ENCODE measurements around the gene PLGRKT. TPM values are rescaled to one million over a fixed set of nuclear protein-coding genes. Genes with fewer than 3 reads are reported as not detected.

The PLGRKT gene
- total and polyA plus RNA-seq, 4 donors, result 4.1 to 11.3 (median 7.2) TPM

GRCh38 chr9:5485378-5486085, 47.8 kb upstream of the PLGRKT start:
- Histone ChIP-seq H3K9me3 (ENCODE audit: control insufficient read depth in 4 of 4, low read length in 3 of 4) (no peaks in the 10 kb centered on the region), H3K27ac (ENCODE audit: low read depth in 1 of 2, low read length in 2 of 2) (no peak overlapping the region), H3K4me3 (ENCODE audit: low read depth in 1 of 3, low read length in 3 of 3) (no peak overlapping the region), H3K4me1 (ENCODE audit: control insufficient read depth in 4 of 4, insufficient read depth in 4 of 4, low read length in 3 of 4) (no peaks in the 10 kb centered on the region), H3K27me3 (ENCODE audit: control insufficient read depth in 4 of 4, insufficient read depth in 4 of 4, low read length in 3 of 4) (no peaks in the 10 kb centered on the region), H3K36me3 (ENCODE audit: control insufficient read depth in 4 of 4, insufficient read depth in 3 of 4, low read depth in 1 of 4, low read length in 3 of 4) (no peaks in the 10 kb centered on the region), H3K9ac (ENCODE audit: low read depth in 1 of 2, low read length in 2 of 2) (no peak overlapping the region)
- peak; percentile 29 to 51 for TF ChIP-seq HNF4A (conservative IDR thresholded peaks at IDR 0.05)
- TF ChIP-seq, protein P1, sequence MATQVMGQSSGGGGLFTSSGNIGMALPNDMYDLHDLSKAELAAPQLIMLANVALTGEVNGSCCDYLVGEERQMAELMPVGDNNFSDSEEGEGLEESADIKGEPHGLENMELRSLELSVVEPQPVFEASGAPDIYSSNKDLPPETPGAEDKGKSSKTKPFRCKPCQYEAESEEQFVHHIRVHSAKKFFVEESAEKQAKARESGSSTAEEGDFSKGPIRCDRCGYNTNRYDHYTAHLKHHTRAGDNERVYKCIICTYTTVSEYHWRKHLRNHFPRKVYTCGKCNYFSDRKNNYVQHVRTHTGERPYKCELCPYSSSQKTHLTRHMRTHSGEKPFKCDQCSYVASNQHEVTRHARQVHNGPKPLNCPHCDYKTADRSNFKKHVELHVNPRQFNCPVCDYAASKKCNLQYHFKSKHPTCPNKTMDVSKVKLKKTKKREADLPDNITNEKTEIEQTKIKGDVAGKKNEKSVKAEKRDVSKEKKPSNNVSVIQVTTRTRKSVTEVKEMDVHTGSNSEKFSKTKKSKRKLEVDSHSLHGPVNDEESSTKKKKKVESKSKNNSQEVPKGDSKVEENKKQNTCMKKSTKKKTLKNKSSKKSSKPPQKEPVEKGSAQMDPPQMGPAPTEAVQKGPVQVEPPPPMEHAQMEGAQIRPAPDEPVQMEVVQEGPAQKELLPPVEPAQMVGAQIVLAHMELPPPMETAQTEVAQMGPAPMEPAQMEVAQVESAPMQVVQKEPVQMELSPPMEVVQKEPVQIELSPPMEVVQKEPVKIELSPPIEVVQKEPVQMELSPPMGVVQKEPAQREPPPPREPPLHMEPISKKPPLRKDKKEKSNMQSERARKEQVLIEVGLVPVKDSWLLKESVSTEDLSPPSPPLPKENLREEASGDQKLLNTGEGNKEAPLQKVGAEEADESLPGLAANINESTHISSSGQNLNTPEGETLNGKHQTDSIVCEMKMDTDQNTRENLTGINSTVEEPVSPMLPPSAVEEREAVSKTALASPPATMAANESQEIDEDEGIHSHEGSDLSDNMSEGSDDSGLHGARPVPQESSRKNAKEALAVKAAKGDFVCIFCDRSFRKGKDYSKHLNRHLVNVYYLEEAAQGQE (IDR thresholded peaks at IDR 0.05), result no peak
- TF ChIP-seq SP1 (IDR thresholded peaks at IDR 0.05), result peak; percentile 41
- TF ChIP-seq GABPA (IDR thresholded peaks at IDR 0.05 in 1 of 2, conservative IDR thresholded peaks at IDR 0.05 in 1 of 2), result peak in 1 of 2 donors; percentile 15
- DNase-seq (ENCODE audit: low spot score), result no peak
- 61% methylated on average over 5 of the region's 5 CpGs for WGBS

GRCh38 chr9:5483306-5483705, 45.6 kb upstream of the PLGRKT start:
- H3K4me3 ChIP-seq (ENCODE audit: low read depth in 1 of 3, low read length in 3 of 3), result no peak overlapping the region
- H3K4me1 ChIP-seq (ENCODE audit: control insufficient read depth in 4 of 4, insufficient read depth in 4 of 4, low read length in 3 of 4), result no peaks in the 10 kb centered on the region
- no peak overlapping the region for H3K27ac ChIP-seq (ENCODE audit: low read depth in 1 of 2, low read length in 2 of 2)
- TF ChIP-seq, protein P2, sequence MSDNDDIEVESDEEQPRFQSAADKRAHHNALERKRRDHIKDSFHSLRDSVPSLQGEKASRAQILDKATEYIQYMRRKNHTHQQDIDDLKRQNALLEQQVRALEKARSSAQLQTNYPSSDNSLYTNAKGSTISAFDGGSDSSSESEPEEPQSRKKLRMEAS (IDR thresholded peaks at IDR 0.05), result no peak
- no peak for TF ChIP-seq NR2F2 (IDR thresholded peaks at IDR 0.05)
- TF ChIP-seq FOXA2 (IDR thresholded peaks at IDR 0.05), result no peak
- TF ChIP-seq, protein P3, sequence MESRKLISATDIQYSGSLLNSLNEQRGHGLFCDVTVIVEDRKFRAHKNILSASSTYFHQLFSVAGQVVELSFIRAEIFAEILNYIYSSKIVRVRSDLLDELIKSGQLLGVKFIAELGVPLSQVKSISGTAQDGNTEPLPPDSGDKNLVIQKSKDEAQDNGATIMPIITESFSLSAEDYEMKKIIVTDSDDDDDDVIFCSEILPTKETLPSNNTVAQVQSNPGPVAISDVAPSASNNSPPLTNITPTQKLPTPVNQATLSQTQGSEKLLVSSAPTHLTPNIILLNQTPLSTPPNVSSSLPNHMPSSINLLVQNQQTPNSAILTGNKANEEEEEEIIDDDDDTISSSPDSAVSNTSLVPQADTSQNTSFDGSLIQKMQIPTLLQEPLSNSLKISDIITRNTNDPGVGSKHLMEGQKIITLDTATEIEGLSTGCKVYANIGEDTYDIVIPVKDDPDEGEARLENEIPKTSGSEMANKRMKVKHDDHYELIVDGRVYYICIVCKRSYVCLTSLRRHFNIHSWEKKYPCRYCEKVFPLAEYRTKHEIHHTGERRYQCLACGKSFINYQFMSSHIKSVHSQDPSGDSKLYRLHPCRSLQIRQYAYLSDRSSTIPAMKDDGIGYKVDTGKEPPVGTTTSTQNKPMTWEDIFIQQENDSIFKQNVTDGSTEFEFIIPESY (IDR thresholded peaks at IDR 0.05), result no peak
- TF ChIP-seq FOXA1 (IDR thresholded peaks at IDR 0.05), result no peak
- TF ChIP-seq EGR1 (IDR thresholded peaks at IDR 0.05; ENCODE audit: low read depth in 2 of 2), result no peak
- TF ChIP-seq HNF4A (conservative IDR thresholded peaks at IDR 0.05), result no peak
- TF ChIP-seq RXRA (IDR thresholded peaks at IDR 0.05), result no peak
- TF ChIP-seq RAD21 (IDR thresholded peaks at IDR 0.05), result no peak
- TF ChIP-seq HNF4G (IDR thresholded peaks at IDR 0.05), result no peak
- no peak for TF ChIP-seq SP1 (IDR thresholded peaks at IDR 0.05)
- TF ChIP-seq, protein P1 (IDR thresholded peaks at IDR 0.05), result no peak
- no peak for TF ChIP-seq TAF1 (conservative IDR thresholded peaks at IDR 0.05)
- H3K9me3 ChIP-seq (ENCODE audit: control insufficient read depth in 4 of 4, low read length in 3 of 4), result no peaks in the 10 kb centered on the region
- no peak for DNase-seq (ENCODE audit: low spot score)
- WGBS, result 75% methylated on average over 2 of the region's 2 CpGs
- H3K27me3 ChIP-seq (ENCODE audit: control insufficient read depth in 4 of 4, insufficient read depth in 4 of 4, low read length in 3 of 4), result no peaks in the 10 kb centered on the region
- H3K9ac ChIP-seq (ENCODE audit: low read depth in 1 of 2, low read length in 2 of 2), result no peak overlapping the region
- H3K36me3 ChIP-seq (ENCODE audit: control insufficient read depth in 4 of 4, insufficient read depth in 3 of 4, low read depth in 1 of 4, low read length in 3 of 4), result no peaks in the 10 kb centered on the region
